Breast epithelium (tissue), 3 donors: ENCODE results near the gene CADPS.

ENCODE experiments used
- CTCF ChIP-seq, 3 donors: fragments of 450-650 bp; IDR thresholded peaks; one replicate each; pipeline ENCODE4 v1.5.1; 2016 to 2017; ENCODE audit warnings: antibody characterized with exemption in 3 of 3, mild to moderate bottlenecking in 3 of 3, moderate library complexity in 3 of 3
- POLR2A ChIP-seq: fragments of 450-650 bp; IDR thresholded peaks from one replicate; pipeline ENCODE4 v1.6.1; 2016; ENCODE audit warnings: antibody characterized with exemption, mild to moderate bottlenecking, moderate library complexity
- POLR2AphosphoS5 ChIP-seq, 3 donors: sonication (generic); formaldehyde crosslinking; IDR thresholded peaks; one replicate each; pipeline ENCODE4 v1.6.1; 2017; ENCODE audit warnings: antibody characterized with exemption in 3 of 3

GRCh38 chr3:62781121-62781520 is 94.1 kb downstream of the CADPS start:
- no peak for TF ChIP-seq POLR2A
- no peak for TF ChIP-seq CTCF (IDR thresholded peaks at IDR 0.05)
- no peak for TF ChIP-seq POLR2AphosphoS5 (IDR thresholded peaks at IDR 0.05)
